Colonic mucosa (tissue), 4 donors: ENCODE results near the gene CHPT1. TPM values are rescaled to one million over a fixed set of nuclear protein-coding genes. Genes with fewer than 3 reads are reported as not detected.
"Not testable (repeated sequence)": the region's sequence is repeated elsewhere in the genome, so short reads cannot be mapped to it uniquely, and the experiment has no call there.

ENCODE experiments used
- DNase-seq: peaks from one replicate; pipeline ENCODE4 v3.0.0-alpha.2; 2020
- H3K27ac ChIP-seq: fragments of 200-600 bp; one replicate; pipeline ENCODE4 v1.8.0; 2021
- H3K27me3 ChIP-seq: fragments of 200-600 bp; one replicate; pipeline ENCODE4 v1.8.0; 2021
- H3K36me3 ChIP-seq: fragments of 200-600 bp; one replicate; pipeline ENCODE4 v1.8.0; 2021
- H3K4me1 ChIP-seq: fragments of 200-600 bp; one replicate; pipeline ENCODE4 v1.8.0; 2021; ENCODE audit warnings: mild to moderate bottlenecking
- H3K4me3 ChIP-seq: fragments of 200-600 bp; one replicate; pipeline ENCODE4 v1.8.0; 2021
- H3K9ac ChIP-seq, 2 donors: one replicate each; pipeline ENCODE4 v1.7.0; 2013; ENCODE audit warnings: control low read depth in 2 of 2, low read depth in 2 of 2, low read length in 2 of 2
- H3K9me3 ChIP-seq: fragments of 200-600 bp; one replicate; pipeline ENCODE4 v1.8.0; 2021
- CTCF ChIP-seq: fragments of 200-600 bp; IDR thresholded peaks from one replicate; pipeline ENCODE4 v1.8.0; 2022; ENCODE audit warnings: antibody characterized with exemption, mild to moderate bottlenecking
- intact Hi-C: fragments of 100-400 bp; cut with DNase I; formaldehyde crosslinking; loops from one replicate; pipeline ENCODE4 v1.14.1; 2022
- total RNA-seq, 2 donors: library from RNA; stranded (reverse); fragmentation: NEBNext Ultra II Directional in 1 of 2; extraction: Animal tissue kit (Norgen Biotek cat#: 25700) in 1 of 2; gene quantifications; one replicate each; pipeline ENCODE4 v1.2.1, GENCODE V29; 2021
- donor health status: healthy.
- donor health status: DM: no; HTN: no; CAD: no.
- donor health status: DM: no; HTN: no; CAD: no.

CHPT1 gene
- total RNA-seq, 2 donors from 2014 or later = 88.6 to 108 TPM

- peak; percentile 38 for DNase-seq
- H3K36me3 ChIP-seq = no peaks in the 10 kb centered on the region
- no peaks in the 10 kb centered on the region for H3K4me1 ChIP-seq
- no peaks in the 10 kb centered on the region for H3K27me3 ChIP-seq
- no peak overlapping the region for H3K9ac ChIP-seq
- H3K9me3 ChIP-seq = no peaks in the 10 kb centered on the region
- intact Hi-C loops = no loop called here
- H3K4me3 ChIP-seq = no peak overlapping the region
- peak overlapping the region; percentile 10 for H3K27ac ChIP-seq
- TF ChIP-seq CTCF = no peak
Observed at GRCh38 chr12:101653503-101653902, 43.9 kb upstream of the CHPT1 start.

- H3K4me3 ChIP-seq = no peak overlapping the region
- no peak for TF ChIP-seq CTCF
- no peak overlapping the region for H3K27ac ChIP-seq
- intact Hi-C loops = no loop called here
- no peaks in the 10 kb centered on the region for H3K4me1 ChIP-seq
- no peak overlapping the region for H3K9ac ChIP-seq
- H3K36me3 ChIP-seq = no peaks in the 10 kb centered on the region
- no peaks in the 10 kb centered on the region for H3K27me3 ChIP-seq
- H3K9me3 ChIP-seq = no peaks in the 10 kb centered on the region
- no peak for DNase-seq
Observed at GRCh38 chr12:101654442-101654841, 43.0 kb upstream of the CHPT1 start.

GRCh38 chr12:101655393-101655792 lies 42.0 kb upstream of the CHPT1 start:
- Histone ChIP-seq H3K4me1 (no peaks in the 10 kb centered on the region), H3K27me3 (no peaks in the 10 kb centered on the region)
- intact Hi-C loops = no loop called here

GRCh38 chr12:101660662-101661061 lies 36.8 kb upstream of the CHPT1 start:
- DNase-seq, H3K9me3 ChIP-seq, H3K9ac ChIP-seq, H3K4me1 ChIP-seq, H3K27ac ChIP-seq, H3K4me3 ChIP-seq, H3K36me3 ChIP-seq, intact Hi-C loops, H3K27me3 ChIP-seq: not testable (repeated sequence)

More at GRCh38 chr12:101655393-101655792, 42.0 kb upstream of the CHPT1 start:
- Histone ChIP-seq H3K27ac (no peak overlapping the region), H3K36me3 (no peaks in the 10 kb centered on the region), H3K9ac (no peak overlapping the region), H3K4me3 (no peak overlapping the region), H3K9me3 (no peaks in the 10 kb centered on the region)
- no peak for DNase-seq
- TF ChIP-seq CTCF = no peak

- Histone ChIP-seq H3K27ac (no peak overlapping the region), H3K36me3 (no peaks in the 10 kb centered on the region), H3K9ac (no peak overlapping the region), H3K9me3 (no peaks in the 10 kb centered on the region), H3K4me3 (no peak overlapping the region), H3K27me3 (no peaks in the 10 kb centered on the region), H3K4me1 (no peaks in the 10 kb centered on the region)
- intact Hi-C loops = no loop called here
- TF ChIP-seq CTCF = no peak
- no peak for DNase-seq
Observed at GRCh38 chr12:101663298-101663697, 34.1 kb upstream of the CHPT1 start.

- no peak for DNase-seq
- Histone ChIP-seq H3K36me3 (no peaks in the 10 kb centered on the region), H3K4me3 (no peak overlapping the region), H3K27me3 (no peaks in the 10 kb centered on the region), H3K9me3 (no peaks in the 10 kb centered on the region), H3K9ac (no peak overlapping the region), H3K4me1 (no peaks in the 10 kb centered on the region), H3K27ac (no peak overlapping the region)
- intact Hi-C loops = no loop called here
- no peak for TF ChIP-seq CTCF
Observed at GRCh38 chr12:101664992-101665391, 32.4 kb upstream of the CHPT1 start.
